Renal cortex interstitium (tissue), 11 donors: Measurements from ENCODE around the gene ZNF367. TPM values are rescaled to one million over a fixed set of nuclear protein-coding genes. Genes with fewer than 3 reads are reported as not detected.
A peak's percentile ranks its signal among the peaks of the same experiment; 100 is the strongest.

Experiments
- DNase-seq, 11 donors: peaks; one replicate each; pipeline ENCODE4 v3.0.0-alpha.2; 2013; ENCODE audit warnings: low read depth in 9 of 11, low spot score in 4 of 11; ENCODE audit errors: extremely low read depth in 1 of 11
- polyA plus RNA-seq, 3 donors: library from polyadenylated mRNA; unstranded; fragments of 120-200 nt; gene quantifications; one replicate each; pipeline ENCODE4 v1.2.1, GENCODE V29; 2013; ENCODE audit not compliant: insufficient read length in 3 of 3

Gene ZNF367
- polyA plus RNA-seq, 3 donors: 7.9 to 9.7 (median 9.2) TPM

DNA sequence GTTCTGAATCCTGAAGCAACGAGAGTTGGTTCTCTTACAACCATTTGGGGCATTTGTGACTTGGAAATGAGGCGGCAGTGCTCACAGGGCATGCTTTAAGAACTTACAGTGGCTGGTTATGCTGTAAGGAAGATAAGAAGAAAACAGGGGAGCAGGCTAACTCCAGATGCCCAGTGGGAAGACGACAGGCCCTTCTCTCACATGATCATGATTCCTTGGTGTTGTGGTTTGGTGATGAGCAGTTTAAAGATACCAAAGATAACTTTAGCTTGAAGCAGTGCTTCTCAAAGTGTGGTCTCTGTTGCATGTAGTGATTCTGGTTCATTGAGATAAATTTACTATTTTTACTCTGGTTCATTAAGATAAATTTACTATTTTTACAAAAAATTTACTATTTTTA, 29.2 kb upstream of the ZNF367 start:
- no peak for DNase-seq

DNA sequence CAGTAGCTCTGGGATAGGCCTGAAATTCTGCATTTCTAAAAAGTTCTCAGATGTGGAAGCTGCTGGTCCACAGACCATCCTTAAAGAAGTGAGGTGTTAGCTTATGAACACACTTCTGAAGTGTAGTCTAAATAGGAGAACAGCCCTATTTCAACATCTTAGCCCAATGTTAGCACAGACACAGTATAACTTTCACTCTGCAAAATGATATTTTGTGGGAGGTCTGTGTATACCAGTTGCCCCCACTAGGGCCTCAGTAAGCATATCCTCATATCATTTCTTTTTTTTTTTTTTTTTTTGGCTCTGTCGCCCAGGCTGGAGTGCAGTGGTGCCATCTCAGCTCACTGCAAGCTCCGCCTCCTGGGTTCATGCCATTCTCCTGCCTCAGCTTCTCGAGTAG, 24.3 kb upstream of the ZNF367 start:
- DNase-seq: no peak

DNA sequence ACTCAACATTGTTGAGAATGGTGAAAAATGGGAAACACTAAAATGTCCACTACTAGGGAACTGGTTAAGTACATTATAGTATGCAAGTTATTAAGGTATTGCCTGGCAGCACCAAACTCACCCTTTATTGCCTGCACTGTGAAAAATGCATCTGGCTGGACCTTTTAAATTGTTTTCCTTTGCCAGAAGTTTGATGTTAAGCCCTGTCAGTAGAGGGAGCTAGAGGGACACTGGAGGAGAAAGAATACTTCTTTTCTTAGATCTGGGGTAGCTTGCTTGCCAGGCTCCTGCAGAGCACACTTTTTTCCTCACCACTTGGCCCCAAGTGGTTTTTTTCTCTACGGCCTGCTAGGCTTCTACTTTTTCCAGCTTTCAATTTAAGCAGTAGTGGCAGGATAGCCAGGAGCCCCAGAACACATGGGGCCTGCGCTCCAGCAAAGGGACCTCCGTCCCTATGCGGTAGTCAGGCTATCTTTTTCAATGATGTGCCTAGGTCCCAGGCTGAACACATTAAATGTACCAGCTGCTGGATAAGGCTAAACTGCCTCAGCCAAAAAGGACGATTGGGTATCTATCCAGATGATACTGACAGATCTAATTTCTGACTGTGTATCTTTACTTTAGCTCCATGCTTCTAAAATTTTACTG, 23.8 kb upstream of the ZNF367 start:
- no peak for DNase-seq

DNA sequence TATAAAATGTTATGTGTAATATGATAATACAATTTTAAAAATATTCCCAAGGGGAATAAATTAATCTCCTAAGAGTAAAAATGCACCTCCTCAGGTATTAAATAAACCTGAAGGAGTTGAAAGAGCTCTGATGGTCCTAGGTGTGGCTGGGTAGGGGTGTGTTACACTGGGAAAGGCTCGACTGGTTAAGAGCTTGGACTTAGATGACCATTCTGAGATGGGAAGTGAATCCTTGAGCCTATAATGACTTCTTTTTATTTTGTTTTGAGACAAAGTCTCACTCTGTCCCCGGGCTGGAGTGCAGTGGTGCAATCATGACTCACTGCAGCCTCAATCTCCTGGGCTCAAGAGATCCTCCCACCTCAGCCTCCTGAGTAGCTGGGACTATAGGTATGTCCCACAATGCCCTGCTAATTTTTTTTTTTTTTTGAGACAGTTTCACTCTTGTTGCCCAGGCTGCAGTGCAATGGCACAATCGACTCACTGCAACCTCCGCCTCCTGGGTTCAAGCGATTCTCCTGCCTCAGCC, 22.6 kb upstream of the ZNF367 start:
- DNase-seq: no peak

DNA sequence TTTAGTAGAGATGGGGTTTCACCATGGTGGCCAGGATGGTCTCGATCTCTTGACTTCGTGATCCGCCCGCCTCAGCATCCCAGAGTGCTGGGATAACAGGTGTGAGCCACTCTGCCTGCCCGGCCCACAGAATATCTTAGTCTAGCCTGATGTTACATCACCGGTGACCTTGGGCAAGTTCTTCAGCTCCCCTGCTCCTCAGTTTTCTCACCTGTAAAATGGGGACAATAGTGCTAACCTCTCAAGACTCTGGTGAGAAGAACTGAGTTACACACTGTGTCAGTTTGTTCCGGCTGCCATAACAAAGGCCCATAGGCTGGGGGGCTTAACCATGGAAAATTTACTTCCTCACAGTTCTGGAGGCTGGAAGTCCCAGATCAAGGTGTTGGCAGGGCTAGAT, 19.3 kb upstream of the ZNF367 start:
- DNase-seq: no peak

DNA sequence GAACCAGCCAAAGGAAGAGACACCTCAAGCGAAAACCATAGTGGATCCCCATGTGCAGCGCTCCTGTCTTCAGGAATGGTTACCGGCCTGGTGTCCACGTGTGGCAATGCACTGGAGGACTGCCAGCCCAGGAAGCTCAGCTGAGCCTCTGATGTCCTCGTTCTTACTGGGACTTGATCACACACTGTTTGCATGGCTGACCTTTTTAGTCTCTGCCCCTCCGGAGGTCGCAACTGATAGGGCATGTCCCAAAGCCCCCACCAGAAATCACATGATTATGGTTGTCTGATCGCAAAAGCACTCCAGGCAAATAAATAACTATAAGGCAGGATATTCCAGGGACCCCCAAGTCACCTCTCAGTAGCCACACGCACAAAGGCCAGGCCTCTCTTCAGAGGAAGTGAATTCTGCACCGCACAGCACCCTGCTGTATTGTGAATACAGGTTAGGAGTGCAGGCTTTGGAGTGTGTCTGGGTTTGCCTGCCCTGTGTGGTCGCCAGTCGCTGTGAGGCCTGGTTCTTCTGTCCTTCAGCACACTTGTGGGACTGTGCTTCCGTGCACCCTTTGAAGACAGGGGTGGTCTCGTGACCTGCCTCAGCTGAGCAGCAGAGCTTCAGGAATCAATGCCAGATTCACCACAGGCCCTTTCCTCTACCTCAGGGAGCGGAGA, 18.4 kb upstream of the ZNF367 start:
- no peak for DNase-seq

DNA sequence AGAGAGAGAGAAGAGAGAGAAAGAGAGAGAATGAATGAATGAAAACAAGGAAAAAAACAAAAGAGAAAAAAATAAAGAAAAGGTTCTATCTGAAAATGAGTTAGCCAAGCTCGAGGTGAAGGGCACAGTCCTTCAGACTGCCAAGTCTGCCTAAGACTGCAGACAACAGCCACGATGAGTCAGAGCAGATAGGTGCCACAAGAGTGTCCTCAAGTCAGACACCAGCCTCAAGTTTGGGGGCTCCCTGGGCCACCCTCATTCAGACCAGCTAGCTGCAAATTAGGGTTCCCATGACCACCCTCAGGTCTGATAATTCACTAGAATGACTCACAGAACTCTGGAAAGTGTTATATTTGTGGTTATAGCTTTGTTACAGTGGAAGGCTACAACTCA, 17.9 kb upstream of the ZNF367 start:
- DNase-seq: no peak

DNA sequence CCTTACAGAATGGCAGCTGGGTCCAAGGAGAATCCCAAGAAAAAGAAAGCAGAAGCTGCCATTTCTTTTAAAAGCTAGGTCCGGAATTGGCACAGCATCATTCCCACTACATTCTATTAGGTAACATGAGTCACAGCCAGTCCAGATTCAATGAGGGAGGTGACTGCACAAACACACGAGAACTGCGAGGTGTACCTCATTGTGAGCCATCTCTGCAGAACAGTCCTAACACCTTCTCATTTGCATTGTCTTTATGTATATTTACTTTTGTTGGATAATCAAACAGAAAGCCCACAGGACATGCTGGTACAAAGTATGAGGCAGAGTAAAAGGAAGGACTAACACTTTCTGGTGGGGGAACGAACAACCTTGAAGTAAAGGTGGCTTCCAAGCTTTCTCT, 17.2 kb upstream of the ZNF367 start:
- DNase-seq: no peak

DNA sequence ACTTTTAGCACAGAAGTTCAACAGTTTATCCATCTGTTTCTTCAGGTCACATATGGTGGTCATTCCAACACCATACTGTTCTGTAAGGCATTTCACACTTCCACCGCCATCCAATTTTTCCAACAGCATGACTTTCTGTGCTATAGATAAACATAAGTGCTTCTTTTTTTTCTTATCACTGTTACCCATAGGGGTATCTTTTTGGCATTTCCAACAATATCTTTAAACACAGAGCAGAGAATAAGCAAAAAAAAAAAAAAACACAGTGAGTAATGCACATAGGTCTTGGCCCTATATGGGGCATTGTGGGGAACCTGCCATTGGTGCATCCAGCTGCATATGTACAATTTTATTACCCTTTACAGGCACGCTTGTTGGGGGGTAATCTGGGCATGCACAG, 12.2 kb upstream of the ZNF367 start:
- no peak for DNase-seq

DNA sequence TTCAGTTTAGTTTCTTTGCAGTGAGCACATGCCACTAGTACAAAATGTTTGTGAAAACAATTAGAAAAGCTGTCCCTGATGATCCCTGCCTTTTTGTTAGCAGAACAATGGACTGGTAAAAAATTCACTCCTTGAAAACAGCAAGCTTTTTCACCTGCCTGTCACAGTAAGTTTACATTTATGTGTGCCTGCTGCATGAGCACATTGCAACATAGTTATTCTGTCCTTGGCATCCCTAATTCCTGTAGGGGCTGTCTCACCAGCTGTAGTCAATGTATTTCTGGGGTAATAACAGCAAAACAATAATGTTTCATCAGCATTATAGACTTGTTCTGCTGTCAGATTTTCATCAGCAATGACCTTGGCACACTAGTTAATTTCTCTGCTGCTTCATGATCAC, 11.6 kb upstream of the ZNF367 start:
- no peak for DNase-seq

DNA sequence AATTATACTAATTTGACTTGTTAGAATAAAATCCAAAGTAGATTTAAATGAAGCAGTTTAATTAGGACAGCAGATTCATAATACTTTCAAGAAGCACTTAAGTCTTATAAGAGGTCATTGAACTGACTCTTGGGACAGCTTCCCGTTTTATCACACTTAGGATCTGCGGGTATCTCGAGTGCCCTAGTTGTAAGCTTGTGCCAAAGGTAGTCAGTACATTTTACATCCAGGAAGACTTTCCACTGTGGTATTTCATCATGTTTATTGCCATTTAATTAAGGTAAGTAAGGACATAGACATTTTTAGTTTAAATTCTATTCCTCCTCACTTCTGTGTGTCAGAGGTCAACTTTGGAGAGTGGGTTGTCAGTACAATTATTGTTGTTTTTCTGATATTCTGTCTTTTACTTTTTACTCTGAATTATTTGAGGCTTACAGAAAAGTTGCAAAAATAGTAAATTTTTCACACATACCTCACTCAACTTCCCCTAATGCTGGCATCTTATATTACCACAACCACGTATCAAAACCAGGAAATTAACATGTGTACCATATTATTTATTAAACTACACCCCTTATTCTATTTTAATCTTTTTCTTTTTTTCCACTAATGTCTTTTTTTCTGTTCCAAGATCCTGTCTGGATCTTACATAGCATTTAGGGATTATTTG, 7.5 kb upstream of the ZNF367 start:
- DNase-seq: no peak

DNA sequence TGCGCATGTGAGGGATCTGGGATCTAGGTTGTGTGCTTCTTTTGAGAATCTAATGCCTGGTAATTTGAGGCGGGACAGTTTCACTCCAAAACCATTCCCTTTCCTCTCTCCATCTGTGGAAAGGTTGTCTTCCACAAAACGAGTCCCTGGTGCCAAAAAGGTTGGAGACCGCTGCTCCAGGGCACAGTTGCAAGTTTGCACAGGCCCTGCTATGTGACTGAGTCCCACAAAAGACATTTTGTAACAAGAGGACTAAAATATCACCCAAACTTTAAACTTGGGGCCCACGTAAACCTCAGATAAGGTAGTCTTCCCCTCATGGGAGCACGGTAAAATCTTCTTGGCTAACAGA, 5.8 kb upstream of the ZNF367 start:
- DNase-seq: no peak

DNA sequence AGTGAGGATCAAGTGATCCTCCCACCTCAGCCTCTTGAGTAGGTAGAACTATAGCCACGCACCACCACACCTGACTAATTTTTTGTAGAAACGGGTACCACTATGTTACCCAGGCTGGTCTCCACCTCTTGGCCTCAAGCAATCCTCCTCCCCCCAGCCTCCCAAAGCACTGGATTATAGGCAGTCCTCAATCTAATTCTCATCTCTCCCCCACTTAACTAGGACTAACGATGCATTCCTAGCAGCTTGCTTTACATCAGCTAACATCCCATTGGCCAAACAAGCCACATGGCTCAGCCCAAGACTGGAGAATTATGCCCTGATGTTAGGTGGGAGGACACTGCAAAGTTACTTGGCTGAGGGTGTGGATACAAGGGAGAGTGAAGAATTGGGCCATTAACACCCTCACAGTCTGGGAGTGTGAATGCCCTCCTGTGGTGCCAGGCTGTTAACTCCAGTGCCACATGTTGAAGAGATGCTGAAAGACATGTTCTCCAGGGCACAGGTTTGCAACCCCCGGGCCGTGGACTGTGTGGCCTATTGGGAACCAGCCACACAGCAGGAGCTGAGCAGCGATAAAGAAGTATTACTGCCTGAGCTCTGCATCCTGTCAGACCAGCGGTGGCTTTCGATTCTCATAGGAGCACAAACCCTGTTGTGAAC, 5.3 kb upstream of the ZNF367 start:
- DNase-seq: no peak

DNA sequence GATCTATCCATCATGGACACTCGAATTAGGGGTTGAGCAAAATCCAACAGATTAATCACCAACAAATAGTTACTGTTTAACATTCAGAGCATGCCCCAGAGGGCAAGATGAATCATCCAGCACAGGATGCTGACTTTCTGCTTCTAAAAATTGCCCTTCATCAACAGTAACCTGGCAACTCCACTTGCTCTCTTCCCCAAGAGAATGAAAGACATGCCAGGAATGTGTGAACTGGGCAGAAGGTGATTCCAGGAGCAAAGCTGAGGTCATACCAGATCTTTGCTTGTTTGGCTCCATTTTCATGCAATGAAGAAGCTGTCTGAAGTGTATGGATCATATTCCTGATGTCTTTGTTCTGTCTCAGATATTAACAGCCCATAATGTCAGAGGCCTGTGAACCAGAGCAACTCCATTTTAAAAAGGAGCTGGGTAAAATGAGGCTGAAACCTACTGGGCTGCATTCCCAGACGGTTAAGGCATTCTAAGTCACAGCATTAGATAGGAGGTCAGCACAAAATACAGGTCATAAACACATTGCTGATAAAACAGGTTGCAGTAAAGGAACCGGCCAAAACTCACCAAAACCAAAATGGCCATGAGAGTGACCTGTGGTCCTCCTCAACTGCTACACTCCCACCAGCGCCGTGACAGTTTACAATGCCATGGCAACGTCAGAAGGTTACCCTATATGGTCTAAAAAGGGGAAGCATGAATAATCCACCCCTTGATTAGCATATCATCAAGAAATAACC, 2.5 kb upstream of the ZNF367 start:
- peak in 4 of 11 donors; percentile 56 to 71 (median 60) for DNase-seq

DNA sequence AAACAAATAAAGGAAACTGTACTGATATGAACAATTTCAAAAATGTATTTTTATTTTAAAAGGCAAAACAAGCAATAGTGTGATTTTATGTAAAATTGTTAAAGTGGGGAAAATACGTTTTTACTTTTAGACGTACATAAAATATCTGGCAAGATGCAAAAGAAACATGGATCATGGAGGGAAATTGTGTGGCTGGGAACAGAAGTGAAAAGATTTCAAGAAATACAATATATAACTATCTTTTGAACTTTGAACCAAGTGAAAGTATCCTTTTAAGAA, 1.5 kb upstream of the ZNF367 start:
- no peak for DNase-seq

DNA sequence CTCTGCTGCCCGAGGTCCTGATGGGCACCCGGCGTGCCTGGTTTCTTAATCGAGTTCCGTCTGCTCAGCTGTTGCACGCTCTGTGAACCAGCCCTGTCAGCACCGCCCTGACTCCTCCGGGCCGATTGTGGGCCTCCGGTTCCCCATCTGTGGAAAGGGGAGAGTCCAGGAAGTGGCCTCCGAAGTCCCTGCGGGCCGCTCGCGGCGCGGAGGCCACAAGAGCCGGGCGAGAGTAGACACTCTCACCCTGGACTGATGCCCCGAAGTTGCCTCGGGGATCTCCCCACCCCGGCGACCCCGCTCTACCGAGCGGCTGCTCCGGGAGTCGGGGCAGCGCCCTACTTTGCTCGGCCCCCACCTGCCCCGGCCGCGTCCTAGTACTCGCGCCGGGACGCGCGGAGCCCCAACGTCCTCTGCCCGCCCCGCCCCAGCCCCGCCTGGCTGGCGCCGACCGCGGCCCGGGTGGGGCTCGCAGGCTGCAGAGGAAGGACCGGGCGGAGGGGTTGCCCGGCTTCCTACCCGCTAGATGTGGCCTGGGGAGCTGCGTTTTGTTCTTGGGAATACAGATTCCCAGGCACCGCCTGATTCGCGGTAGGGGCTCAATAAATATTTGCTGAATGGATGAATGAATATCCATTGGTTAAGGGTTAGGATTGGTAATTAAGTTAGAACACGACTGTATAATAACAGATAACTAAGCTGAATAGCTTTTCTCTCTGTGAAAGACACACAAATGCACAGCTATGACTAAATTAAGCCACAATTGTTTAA, 935 bp upstream of the ZNF367 start:
- DNase-seq: peak in 6 of 11 donors; percentile 26 to 63 (median 46)

DNA sequence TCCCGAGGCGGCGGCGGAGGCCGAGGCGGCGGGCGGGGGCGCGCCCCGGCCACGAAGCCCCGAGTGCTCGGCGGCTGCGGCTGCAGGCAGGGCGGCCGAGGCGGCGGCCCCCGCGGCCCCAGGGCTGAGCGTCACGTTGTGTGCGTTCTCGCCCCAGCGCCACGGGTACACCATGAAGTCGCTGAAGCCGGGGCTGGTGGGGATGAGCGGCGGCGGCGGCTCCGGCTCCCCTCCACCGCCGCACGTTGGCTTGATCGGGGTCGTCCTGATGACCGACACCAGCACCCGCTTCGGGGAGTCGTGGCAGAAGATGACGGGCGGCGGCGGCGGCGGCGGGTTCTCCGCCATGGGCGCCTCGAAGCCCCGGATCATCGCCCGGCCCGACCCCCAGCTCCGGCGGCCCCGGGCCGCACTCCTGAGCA, 498 bp downstream of the ZNF367 start:
- no peak for DNase-seq

DNA sequence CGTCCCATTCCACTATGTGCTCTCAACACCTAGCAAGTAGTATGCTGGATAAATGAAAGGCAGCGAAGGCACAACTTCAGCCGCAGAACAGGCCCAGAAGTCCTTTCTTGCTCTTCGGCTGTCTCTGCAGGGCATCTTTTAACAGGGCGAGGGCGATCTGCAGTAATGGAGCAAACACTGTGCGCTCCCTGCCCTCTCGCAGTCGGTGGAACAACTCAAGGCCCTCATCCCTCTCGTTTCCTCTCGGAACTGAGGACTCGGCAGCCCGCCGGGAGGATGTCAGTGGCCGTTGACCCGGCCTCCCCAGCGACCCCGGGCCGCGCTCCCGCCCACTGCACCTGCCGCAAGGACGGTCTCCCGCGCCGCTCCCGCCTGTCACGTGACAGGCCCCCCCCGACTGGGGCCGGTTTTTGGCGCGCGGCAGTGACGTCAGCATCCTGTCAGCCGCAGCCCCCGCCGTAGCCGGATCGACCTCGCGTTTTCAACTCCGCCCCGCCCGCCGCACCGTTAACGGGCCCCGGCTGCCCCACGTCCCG, 1.1 kb downstream of the ZNF367 start:
- DNase-seq: peak in 8 of 11 donors; percentile 60 to 83 (median 80)
